Activated T-cell treated with anti-CD3 and anti-CD28 coated beads, Interleukin-2, amount 50 U/mL, for 72 hours (primary cell): ENCODE measurements around the gene FAH. TPM values are rescaled to one million over a fixed set of nuclear protein-coding genes. Genes with fewer than 3 reads are reported as not detected.

Experiments used
- ATAC-seq, 2 donors: fragments of 150-1000 bp; cut with Tn5 transposase; replicated peaks in 1 of 2; 2 replicates each; pipeline ENCODE4 v1.10.0; 2021; ENCODE audit warnings: moderate library complexity in 2 of 2, mild to moderate bottlenecking in 1 of 2
- DNase-seq, 2 donors: peaks; one replicate each; pipeline ENCODE4 v3.0.0; 2021 to 2022; ENCODE audit warnings: mixed read lengths in 1 of 2
- H3K27ac Mint-ChIP-seq: one replicate; pipeline ENCODE4 v1.8.0; 2022; ENCODE audit warnings: mild to moderate bottlenecking, moderate library complexity, mixed read lengths
- H3K27me3 Mint-ChIP-seq: one replicate; pipeline ENCODE4 v1.8.0; 2022; ENCODE audit warnings: low read depth, mixed read lengths
- H3K36me3 Mint-ChIP-seq, 2 donors: one replicate each; pipeline ENCODE4 v1.8.0; 2022; ENCODE audit warnings: mixed read lengths in 2 of 2, mild to moderate bottlenecking in 1 of 2; ENCODE audit not compliant: insufficient read depth in 2 of 2
- H3K4me1 Mint-ChIP-seq: one replicate; pipeline ENCODE4 v1.8.0; 2022; ENCODE audit warnings: low read depth, mixed read lengths
- H3K4me3 Mint-ChIP-seq, 2 donors: one replicate each; pipeline ENCODE4 v1.8.0; 2022; ENCODE audit warnings: mild to moderate bottlenecking in 2 of 2, mixed read lengths in 2 of 2, moderate library complexity in 2 of 2
- H3K9me3 Mint-ChIP-seq, 2 donors: one replicate each; pipeline ENCODE4 v1.8.0; 2022; ENCODE audit warnings: mixed read lengths in 2 of 2
- total RNA-seq, 2 donors: library from RNA; stranded (reverse); gene quantifications; one replicate each; pipeline ENCODE4 v1.2.3, GENCODE V29; 2022

The FAH gene
- 10 to 100 TPM; 66.3 to 74.3 TPM for total RNA-seq

GRCh38 chr15:80152896-80153876 is at the start of gene FAH:
Gene FAH (plus strand): TSS chr15:80152999. CDS start chr15:80153055, 56 bp downstream.
- ATAC-seq (peak; percentile 83 to 85), DNase-seq (peak; percentile 61 to 69)
- Mint-ChIP-seq H3K36me3 (no peaks in the 10 kb centered on the region), H3K9me3 (no peaks in the 10 kb centered on the region), H3K4me3 (peak within 1 kb of the TSS; percentile 81 to 91), H3K27me3 (no peaks in the 10 kb centered on the region), H3K27ac (peak within 1 kb of the TSS; percentile 88), H3K4me1 (peaks cover 33% of the 10 kb centered on the region)

GRCh38 chr15:80105193-80105592 is 47.6 kb upstream of the FAH start:
- DNase-seq = no peak
- H3K36me3 Mint-ChIP-seq = peaks cover 0 to 3% of the 10 kb centered on the region in 2 donors
- no peak for ATAC-seq
- H3K27ac Mint-ChIP-seq = no peak overlapping the region
- no peaks in the 10 kb centered on the region for H3K27me3 Mint-ChIP-seq
- peaks cover 38% of the 10 kb centered on the region for H3K4me1 Mint-ChIP-seq
- peak overlapping the region in 1 of 2 donors; percentile 25 for H3K4me3 Mint-ChIP-seq
- H3K9me3 Mint-ChIP-seq = no peaks in the 10 kb centered on the region

- Mint-ChIP-seq H3K9me3 (no peaks in the 10 kb centered on the region), H3K4me1 (peaks cover 42% of the 10 kb centered on the region), H3K4me3 (peak overlapping the region in 1 of 2 donors; percentile 25), H3K27ac (no peak overlapping the region), H3K27me3 (no peaks in the 10 kb centered on the region), H3K36me3 (peaks cover 0 to 3% of the 10 kb centered on the region in 2 donors)
- ATAC-seq = peak; percentile 92 to 98
- DNase-seq = no peak
These were observed 47.2 kb upstream of the FAH start for GRCh38 chr15:80105595-80105994.

GRCh38 chr15:80106051-80106450 is 46.7 kb upstream of the FAH start:
- no peak for ATAC-seq
- H3K36me3 Mint-ChIP-seq = no peaks in the 10 kb centered on the region
- H3K4me1 Mint-ChIP-seq = peaks cover 46% of the 10 kb centered on the region
- no peak overlapping the region for H3K27ac Mint-ChIP-seq
- no peaks in the 10 kb centered on the region for H3K27me3 Mint-ChIP-seq
- DNase-seq = no peak
- no peaks in the 10 kb centered on the region for H3K9me3 Mint-ChIP-seq
- no peak overlapping the region for H3K4me3 Mint-ChIP-seq

- DNase-seq = no peak
These were observed 45.6 kb upstream of the FAH start for GRCh38 chr15:80107204-80107603.

GRCh38 chr15:80107774-80108173 is 45.0 kb upstream of the FAH start:
- no peaks in the 10 kb centered on the region for H3K9me3 Mint-ChIP-seq
- H3K4me1 Mint-ChIP-seq = peaks cover 46% of the 10 kb centered on the region
- H3K27ac Mint-ChIP-seq = no peak overlapping the region
- DNase-seq = no peak
- H3K27me3 Mint-ChIP-seq = no peaks in the 10 kb centered on the region
- H3K4me3 Mint-ChIP-seq = no peak overlapping the region
- no peaks in the 10 kb centered on the region for H3K36me3 Mint-ChIP-seq
- no peak for ATAC-seq

More at GRCh38 chr15:80107204-80107603, 45.6 kb upstream of the FAH start:
- Mint-ChIP-seq H3K9me3 (no peaks in the 10 kb centered on the region), H3K36me3 (no peaks in the 10 kb centered on the region), H3K4me1 (peaks cover 51% of the 10 kb centered on the region), H3K4me3 (no peak overlapping the region), H3K27me3 (no peaks in the 10 kb centered on the region), H3K27ac (no peak overlapping the region)
- no peak for ATAC-seq

- no peak for DNase-seq
- Mint-ChIP-seq H3K36me3 (no peaks in the 10 kb centered on the region), H3K9me3 (no peaks in the 10 kb centered on the region), H3K27me3 (no peaks in the 10 kb centered on the region), H3K27ac (no peak overlapping the region), H3K4me1 (peaks cover 47% of the 10 kb centered on the region), H3K4me3 (no peak overlapping the region)
- no peak for ATAC-seq
These were observed 43.4 kb upstream of the FAH start for GRCh38 chr15:80109388-80109787.

- H3K27ac Mint-ChIP-seq = no peak overlapping the region
- H3K36me3 Mint-ChIP-seq = no peaks in the 10 kb centered on the region
- H3K9me3 Mint-ChIP-seq = no peaks in the 10 kb centered on the region
- ATAC-seq (no peak), DNase-seq (no peak)
- peaks cover 41% of the 10 kb centered on the region for H3K4me1 Mint-ChIP-seq
- no peak overlapping the region for H3K4me3 Mint-ChIP-seq
- no peaks in the 10 kb centered on the region for H3K27me3 Mint-ChIP-seq
These were observed 41.9 kb upstream of the FAH start for GRCh38 chr15:80110920-80111319.

GRCh38 chr15:80114114-80114513 is 38.7 kb upstream of the FAH start:
- DNase-seq = no peak
- ATAC-seq = no peak
- Mint-ChIP-seq H3K27ac (no peak overlapping the region), H3K9me3 (no peaks in the 10 kb centered on the region), H3K27me3 (no peaks in the 10 kb centered on the region), H3K36me3 (no peaks in the 10 kb centered on the region), H3K4me1 (peaks cover 34% of the 10 kb centered on the region), H3K4me3 (no peak overlapping the region)

GRCh38 chr15:80115021-80115420 is 37.8 kb upstream of the FAH start:
- Mint-ChIP-seq H3K27me3 (no peaks in the 10 kb centered on the region), H3K4me3 (no peak overlapping the region), H3K27ac (no peak overlapping the region), H3K36me3 (no peaks in the 10 kb centered on the region), H3K4me1 (peaks cover 31% of the 10 kb centered on the region), H3K9me3 (no peaks in the 10 kb centered on the region)
- ATAC-seq (no peak), DNase-seq (no peak)

- Mint-ChIP-seq H3K27me3 (no peaks in the 10 kb centered on the region), H3K36me3 (peaks cover 6 to 7% of the 10 kb centered on the region in 2 donors), H3K9me3 (no peaks in the 10 kb centered on the region), H3K27ac (no peak overlapping the region), H3K4me1 (peaks cover 14% of the 10 kb centered on the region), H3K4me3 (no peak overlapping the region)
- ATAC-seq = no peak
- DNase-seq = no peak
These were observed 33.8 kb upstream of the FAH start for GRCh38 chr15:80118956-80119355.

GRCh38 chr15:80120636-80121035 is 32.2 kb upstream of the FAH start:
- no peaks in the 10 kb centered on the region for H3K9me3 Mint-ChIP-seq
- no peak overlapping the region for H3K4me3 Mint-ChIP-seq
- no peaks in the 10 kb centered on the region for H3K27me3 Mint-ChIP-seq
- H3K27ac Mint-ChIP-seq = no peak overlapping the region
- DNase-seq = no peak
- no peak for ATAC-seq
- peaks cover 7% of the 10 kb centered on the region in 2 donors for H3K36me3 Mint-ChIP-seq
- peaks cover 4% of the 10 kb centered on the region for H3K4me1 Mint-ChIP-seq

GRCh38 chr15:80121546-80121945 is 31.3 kb upstream of the FAH start:
- no peak for DNase-seq

More at GRCh38 chr15:80121546-80121945, 31.3 kb upstream of the FAH start:
- no peak for ATAC-seq
- H3K4me3 Mint-ChIP-seq = no peak overlapping the region
- no peaks in the 10 kb centered on the region for H3K9me3 Mint-ChIP-seq
- no peaks in the 10 kb centered on the region for H3K4me1 Mint-ChIP-seq
- no peak overlapping the region for H3K27ac Mint-ChIP-seq
- H3K27me3 Mint-ChIP-seq = no peaks in the 10 kb centered on the region
- H3K36me3 Mint-ChIP-seq = peaks cover 7 to 13% of the 10 kb centered on the region in 2 donors
